Activated CD4-positive, alpha-beta T cell treated with anti-CD3 and anti-CD28 coated beads, Interleukin-2, Interleukin-4, amounts not matched to agents 100 ng/mL and 50 ng/mL, durations not matched to agents 16 hours and 8 hours (primary cell): ENCODE data around the gene PTGR3.

Experiments used
- DNase-seq: peaks from one replicate; pipeline ENCODE4 v3.0.0-alpha.2; 2020; ENCODE audit warnings: low spot score

The PTGR3 gene

DNA sequence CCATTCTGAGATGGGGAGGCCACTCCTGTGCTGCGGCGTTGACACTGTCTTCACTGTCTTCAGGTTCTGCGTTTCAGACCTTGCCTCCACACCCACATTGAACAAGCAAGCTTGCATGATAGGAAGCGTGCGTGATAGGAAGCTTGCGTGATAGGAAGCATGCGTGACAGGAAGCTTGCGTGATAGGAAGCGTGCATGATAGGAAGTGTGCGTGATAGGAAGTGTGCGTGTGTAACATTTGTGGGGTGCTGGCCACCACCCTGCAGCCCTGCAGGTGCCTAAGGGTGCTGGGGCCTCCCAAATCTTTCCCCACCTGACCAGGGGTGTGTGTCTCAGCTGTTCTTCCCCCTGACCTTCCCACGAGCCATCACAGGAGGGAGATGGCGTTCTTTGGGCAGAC lies 27.0 kb upstream of the PTGR3 start:
- DNase-seq: no peak

DNA sequence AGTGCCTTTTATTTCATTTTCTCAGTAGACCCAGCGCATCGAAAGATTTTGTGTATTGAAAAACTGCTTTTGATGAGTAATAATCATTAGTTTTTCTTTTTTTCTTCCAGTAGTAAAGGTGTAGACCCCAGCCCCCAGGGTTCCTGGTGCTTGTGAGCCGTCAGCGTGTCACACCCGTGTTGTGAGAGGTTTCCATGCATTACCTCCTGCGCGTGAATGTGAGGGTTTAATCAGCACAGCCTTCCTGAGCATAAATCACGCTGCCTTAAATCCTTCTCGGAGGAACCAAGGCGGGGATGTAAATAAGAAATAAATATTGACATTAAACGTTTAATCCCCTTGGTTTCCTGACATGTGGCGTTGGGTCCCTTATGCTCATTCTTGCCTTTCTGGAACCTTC lies 26.0 kb upstream of the PTGR3 start:
- DNase-seq: no peak

DNA sequence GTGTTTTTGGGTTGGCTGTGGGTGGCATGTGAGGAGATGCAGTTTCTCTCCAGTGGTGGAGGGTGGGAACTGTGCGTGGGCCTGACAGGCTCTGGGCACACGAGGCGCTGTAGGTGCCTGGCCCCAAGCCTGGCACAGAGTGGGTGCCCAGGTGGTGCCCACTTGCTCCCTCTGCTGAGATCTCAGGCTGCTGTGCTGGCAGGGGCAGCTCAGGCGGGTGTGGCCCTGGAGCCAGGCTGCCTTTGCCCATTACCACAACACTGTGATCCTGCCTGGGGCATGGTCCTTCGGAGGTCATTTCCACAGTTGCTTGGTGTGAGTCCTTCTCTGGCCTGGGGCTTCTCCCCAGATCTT lies 22.1 kb upstream of the PTGR3 start:
- DNase-seq: no peak

DNA sequence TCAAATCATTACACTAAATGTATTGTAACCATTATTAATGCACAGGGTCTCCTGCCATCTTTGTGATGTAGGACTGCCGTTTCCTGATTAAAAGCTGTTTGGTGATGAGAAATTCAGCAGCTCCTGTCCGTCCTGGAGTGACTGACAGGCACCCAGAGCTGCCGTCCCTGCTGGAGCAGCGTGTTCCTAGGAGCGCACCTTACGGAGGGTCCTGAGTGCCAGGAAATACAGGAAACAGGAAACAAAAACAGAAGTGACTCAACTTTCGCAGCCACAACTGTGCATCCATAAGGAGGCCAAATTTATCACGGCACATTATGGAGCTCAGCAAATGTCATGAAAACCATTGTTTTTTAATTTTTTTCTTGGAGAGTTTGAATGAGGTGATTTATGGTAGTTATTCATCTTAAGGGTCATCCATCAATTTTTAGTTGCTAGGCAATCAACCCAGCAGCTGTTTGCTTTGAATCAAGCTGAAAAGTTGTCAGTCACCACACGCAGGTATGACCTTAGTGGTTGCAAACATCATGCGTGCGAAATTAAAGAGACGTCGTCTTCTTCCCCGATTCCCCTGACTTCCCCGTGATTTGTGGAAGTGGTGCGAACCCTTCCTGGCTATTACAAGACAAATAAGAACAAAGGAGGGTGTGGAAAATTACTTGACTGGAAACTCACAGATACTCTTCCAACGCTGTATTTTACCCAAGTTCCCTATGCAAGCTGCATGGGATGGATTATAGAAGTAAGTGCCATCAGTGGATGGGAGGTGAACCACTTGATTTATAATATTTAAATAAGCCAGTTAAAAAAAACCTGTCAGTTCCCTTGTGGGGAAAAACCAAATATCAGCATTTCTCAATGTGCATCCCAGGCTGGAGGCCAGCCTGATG lies 21.5 kb upstream of the PTGR3 start:
- no peak for DNase-seq

DNA sequence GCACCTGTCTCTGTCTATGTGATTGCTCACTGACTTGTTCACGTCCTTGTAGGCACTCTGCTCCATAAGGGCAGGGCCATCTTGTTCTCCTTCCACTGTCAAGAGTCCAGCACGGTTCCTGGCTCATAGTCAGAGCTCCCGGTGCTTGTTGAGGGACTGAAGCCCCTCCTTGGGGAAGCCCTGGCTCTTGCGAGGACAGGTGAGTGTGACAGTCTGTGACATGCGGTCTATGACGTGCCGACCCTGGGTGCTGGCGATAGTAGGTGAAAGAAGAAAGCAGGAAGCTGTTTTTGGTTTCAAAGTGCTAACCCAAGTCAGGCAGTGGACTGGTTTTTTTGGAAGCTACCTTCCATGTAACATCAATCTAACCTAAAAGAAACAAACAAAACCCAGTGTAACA lies 20.5 kb upstream of the PTGR3 start:
- no peak for DNase-seq

DNA sequence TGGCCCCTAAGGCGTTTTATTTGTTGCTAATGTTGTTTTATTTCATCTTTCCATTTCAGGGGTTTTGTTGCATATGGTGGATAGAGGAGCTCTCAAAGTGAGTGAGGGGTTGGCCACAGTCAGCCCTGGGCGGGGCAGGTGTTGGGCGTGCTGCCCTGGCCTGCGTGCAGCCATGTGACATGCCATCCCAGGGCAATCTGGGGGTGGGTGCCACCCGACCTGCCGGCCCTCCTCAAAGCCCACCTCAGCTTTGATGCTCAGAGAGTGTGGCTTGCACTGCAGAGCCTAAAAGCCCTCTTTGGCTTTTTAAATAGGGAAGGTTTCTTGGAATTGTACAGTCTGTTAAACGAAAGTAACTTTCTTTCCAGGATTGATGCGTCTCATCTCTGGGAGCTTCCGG lies 20.0 kb upstream of the PTGR3 start:
- no peak for DNase-seq

DNA sequence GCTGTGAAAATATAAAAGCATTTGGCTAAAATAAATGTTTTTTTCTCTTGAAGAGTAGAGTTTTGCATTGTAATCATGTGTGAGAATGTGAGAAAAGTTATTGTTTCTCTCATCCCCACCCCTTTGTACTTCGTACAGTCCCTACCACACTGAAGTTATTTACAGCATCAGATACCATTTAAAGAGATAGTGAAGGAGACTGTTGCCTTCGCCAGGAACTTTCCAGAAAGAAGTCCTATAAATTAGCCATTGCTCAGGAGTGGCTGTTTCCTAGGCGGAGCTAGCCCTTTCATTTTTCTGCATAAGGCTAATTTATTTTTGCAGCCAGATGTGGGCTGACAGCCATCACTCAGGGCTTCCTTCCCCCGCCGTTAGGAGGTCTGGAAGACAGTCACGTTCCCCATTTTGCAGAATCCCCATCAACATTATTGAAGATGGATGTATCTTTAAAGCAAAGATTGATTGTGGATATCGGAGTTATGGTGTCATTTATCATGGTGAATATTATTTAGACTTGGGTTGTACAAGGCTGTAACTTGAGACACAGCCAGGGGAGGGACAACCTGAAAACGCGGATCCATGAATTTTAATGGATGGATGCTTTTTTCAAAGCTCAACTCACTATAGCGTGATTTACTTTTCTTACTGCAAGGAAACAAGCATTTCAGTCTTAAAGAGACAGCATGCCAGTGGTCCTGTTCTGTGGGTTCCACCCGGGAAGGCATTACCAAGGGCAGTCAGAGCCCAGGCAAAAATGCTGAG lies 18.8 kb upstream of the PTGR3 start:
- no peak for DNase-seq

DNA sequence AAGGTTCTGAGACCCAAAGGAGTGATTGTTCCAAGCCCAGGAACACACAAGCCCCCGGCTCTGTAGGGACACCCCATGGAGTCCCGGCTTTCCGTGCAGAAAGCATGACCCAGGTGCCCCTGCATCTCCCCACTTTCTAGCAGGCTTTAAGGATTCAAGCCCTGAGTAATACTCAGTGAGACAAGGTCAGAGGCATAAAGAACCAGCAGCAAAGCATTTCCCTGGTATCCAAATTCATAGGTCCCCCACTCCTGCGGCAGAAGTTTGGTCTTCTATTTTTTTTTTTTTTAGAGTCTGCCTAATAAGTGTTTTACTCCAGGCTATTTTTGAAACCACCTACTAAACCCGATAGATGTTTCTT lies 18.0 kb upstream of the PTGR3 start:
- DNase-seq: no peak

DNA sequence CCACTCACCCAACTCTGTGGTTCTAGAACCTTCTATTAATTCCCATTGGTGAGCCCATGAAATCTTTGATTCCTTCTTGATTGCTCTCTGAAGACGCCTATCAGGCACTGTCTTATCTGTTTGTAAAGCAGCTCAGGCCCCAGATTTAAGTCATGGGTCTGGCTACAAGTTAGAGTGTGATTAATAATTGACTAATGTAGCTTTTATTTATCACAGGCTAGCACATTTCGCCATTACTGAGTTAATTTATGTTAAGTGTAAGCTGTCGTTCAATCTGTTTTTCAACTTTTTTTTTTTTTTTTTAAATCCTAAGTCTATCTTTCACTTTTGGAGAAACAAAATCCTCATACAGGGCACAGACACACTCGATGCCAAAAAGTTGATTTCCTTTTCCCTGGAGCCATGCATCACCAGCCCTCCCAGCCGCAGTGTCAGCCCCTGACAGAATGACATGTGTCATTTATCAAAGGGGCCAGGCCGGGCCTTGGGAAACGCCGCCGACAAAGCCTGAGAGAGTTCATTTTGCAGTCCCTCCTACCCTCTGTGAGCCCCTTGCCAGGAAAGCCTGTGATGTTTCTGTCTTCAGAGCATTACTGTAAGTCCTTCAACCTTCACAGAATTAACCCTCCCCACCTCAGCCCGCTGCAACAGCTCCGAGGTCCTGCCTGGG lies 17.5 kb upstream of the PTGR3 start:
- no peak for DNase-seq

DNA sequence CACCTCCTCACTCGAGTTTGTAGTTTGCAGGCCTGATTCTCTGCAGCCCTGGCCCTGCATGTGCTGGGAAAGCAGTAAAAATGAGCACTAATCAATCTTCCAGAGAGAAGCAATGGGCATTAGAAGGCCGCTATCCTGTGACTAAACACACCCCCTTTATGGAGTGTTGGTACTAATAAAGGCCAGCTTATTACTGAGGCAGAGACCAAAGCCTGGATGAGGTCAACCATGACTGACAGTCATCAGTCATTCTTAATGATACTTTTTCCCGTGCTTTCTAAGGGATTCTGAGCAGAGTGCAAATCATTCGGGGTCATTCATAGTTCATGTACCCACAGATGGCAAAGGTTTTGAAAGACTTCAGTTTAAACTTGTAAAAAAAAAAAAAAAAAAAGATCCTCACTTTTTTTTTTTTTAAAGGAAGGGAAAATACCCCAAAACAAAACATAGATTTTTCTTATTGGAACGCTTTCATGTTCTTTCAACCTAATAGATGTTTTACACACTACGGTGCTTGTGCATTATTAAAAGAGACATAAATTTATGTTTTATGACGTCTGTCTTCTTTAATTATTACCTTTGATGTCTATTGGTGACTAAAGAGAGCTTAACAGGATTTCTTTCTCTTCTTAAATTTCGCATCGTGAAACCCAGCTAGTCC lies 14.9 kb upstream of the PTGR3 start:
- DNase-seq: no peak

DNA sequence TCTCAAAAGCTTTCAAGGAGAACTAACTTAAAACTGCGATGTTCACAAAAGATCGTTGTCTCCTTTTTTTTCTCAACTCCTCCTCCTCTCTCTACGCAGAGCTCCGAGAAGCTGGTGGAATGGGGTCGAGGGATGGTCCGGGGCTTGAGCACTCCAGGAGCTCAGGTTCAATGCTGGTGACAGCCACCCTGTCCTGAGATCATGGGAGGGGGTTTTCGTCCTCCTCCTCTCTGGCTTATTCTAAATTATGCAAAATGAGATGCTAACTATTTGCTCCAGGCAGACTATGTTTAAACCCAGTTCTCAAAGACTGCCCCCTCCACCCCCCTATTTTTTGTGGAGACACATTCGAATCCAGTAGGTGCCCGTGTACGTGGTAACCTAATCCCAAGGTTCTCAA lies 13.5 kb upstream of the PTGR3 start:
- no peak for DNase-seq

DNA sequence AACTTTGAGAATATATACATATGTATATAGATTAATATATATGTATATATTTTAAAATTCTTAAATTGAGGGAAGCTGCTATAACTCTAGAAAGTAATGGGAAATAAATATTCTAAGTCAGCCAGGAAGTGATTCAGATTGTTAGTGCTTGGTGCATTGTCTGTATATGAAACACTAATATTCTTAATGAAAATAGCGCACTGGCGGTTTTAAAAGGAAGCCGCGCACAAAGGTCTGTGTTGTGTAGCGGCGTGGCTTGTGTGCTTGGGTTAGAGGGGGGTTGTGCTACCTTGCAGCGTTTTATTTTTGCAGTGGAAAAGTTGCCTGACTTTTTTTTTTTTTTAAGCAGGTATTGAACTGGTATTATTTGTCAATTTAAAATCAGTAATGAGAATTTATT lies 13.0 kb upstream of the PTGR3 start:
- DNase-seq: no peak

DNA sequence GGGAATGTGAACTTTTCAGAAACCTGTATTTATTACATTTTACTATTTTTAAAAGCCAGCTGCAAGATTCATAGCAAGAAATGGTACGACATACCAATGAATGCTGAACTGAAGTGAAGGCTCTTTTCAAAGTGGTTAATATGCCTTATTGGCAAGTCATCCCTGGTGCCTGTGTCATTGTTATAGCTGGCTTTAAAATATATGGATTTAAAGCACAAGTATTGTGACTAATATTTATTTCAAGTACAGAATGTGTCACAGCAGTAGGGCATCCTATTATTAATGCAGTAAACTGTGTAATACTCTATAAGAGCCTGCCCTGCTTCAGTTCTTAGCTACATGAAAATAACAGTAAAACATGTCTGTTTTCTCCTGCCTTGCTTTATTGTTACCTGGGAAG lies 12.5 kb upstream of the PTGR3 start:
- no peak for DNase-seq

DNA sequence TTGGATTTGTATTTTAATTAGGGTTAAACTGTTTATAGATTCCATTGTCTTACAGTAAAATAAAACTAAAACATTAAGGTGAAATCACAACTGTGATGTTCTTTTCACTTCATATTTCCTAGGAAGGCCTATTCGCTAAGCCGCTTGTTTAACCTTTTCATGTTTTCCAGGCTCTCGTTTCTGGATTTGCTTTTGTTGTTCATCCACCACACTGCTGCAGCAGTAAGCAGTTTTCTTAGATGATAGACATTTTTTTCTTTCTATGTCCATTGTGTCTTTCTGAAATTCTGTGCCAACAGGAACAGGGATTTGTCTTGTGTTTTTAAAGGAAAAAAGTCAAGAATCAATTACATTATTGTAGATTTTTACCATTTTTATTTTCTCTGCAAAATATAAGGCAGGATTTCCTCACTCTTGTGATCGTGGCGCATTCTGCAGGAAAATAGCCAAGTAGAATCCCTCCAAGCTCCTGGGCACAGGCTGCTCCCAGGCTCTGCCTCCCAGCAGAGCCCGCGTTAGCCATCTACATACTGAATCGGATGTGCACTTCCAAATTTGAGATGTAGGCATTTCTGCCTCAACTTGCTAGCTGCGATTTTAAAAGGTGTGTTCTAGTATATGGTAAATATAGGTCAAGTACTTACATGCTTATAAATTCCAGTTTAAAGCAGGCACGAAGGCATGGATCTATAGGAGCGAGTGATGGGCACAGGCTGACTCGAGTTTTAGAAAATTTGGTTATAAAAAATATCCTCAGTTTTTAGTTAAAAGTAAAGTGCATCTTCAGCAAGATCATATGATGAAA lies 11.8 kb upstream of the PTGR3 start:
- no peak for DNase-seq

DNA sequence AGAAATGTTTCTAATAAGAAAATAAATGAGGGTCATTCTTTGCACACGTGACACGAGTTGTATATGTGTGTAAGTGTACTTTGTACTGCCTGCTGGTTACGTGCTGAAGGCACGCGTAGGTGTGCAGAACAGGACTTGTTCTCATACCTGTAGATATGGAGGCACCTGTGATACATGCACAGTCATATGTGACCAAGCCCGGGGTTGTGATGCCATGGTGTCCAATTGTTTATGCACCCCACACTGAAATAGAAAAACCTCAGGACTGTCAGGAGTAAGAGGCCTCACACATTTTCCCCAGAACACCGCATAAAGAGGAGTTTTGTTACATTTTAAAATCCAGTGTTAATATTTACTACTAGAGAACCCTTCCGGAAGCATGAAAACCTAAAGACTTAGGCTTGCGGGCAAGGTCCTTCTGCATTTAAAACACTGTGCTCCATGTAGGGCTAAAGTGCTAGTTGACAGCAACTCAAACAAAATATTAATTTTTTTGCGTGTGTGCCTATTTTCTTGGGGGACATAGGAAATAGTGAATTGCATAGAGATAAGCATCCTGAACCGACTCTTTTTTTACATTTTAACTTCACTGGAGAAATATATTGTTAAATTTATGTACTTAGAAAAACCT lies 10.9 kb upstream of the PTGR3 start:
- DNase-seq: no peak

DNA sequence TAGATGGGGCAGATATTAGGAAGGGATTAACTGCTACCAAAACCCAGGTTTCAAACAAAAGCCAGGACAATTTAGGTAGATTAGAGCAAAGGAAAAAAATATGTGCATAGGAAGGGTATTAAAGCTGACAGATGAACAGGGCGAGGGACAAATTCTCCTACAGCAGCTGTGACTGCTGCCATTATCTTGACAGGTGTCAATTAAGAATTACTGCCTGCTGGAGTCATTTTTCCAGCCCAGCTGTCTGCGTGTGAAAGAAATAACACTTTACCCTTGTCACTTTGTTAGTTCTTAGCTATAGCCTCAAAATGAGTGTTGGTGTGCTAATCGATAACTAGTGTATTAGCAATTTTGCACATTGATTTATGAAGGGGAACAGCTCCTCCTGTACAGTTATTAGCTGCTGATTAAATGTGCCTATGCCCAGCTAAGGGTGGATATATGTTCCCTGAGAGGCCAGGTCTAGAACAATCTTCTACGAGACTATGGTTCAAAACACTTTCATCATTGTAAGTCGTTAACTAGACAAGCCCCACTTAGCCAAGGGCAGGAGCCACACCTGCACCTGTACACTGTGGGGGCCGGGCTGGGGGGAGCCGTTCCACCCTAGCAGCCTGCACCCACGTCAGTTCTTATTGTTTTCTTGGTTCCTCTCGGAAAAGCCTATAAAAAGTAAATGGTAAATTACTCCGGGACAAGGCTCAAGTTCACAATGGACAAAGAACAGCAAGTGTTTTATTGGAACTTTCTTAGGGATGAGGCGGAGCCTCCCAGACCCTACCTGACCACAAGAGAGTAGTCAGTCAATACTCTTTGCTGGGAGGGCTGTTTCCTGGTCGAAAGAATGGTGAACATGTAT lies 9.4 kb upstream of the PTGR3 start:
- DNase-seq: no peak

DNA sequence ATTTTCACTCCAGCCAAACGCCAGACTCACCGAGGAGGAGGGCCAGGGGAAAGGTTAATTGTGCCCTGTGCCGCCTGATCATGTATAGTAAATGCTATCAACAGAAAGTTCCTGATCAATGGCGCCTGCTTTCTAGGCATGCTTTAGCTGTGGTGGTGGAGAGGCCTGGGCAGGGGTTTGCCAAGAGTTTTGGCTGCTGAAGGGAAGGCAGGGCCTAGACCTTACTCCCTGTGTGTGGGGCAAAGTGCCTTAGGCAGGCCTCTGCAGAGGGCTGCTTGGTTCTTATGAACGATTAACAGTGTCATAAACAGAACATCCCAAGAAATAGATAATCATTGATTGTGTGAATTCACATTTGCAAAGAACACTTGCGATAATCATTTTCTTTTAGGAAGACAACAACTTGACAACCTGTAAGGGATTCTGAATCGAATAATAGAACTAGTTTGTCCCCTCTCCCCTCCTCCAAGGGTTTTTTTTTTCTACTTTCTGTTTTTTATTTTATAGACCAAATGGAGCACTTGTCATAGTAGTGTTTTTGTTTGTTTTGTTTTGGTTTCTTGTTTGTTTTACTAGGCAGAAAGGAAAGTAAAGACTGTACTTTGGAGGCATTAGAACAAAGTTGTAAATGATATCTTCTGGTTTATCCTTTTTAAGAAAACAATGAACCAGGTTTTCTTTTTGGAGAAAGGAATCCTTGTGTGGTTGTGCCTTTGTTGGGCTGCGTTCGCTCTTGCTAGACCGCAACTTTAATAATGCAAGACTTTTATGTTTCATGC lies 8.2 kb upstream of the PTGR3 start:
- no peak for DNase-seq

DNA sequence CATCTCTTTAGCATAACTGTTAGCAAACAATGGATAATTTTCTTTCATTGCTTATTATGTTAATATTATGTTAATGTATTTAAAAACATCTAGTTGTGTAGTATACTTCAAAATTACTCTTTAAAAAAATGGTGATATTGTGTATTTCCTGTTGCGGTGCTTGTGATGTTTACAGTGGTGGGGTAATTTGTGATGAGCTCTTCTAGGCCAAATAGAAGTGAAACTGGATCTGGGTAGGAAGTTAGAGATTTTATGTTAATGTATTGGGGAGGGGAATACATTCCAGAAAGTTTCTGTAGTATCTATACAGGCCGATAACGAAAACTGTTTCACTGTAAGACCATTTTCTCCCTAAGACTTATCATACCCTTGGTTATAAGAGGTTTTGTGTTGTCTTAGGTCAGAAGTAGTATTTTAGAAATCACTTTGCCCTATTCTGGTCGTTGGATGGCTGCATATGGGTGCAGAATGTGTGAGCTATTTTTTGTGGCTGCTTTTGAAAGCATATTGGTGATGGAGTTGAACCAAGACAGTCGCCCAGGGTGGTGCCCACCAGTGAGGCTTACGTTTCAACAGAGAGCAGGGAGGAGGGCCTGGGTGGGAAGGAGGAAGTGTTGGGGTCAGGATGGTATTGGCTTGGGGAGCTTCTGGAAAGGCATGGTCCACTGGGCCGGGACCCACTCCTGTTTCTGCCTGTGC lies 7.4 kb upstream of the PTGR3 start:
- DNase-seq: no peak

DNA sequence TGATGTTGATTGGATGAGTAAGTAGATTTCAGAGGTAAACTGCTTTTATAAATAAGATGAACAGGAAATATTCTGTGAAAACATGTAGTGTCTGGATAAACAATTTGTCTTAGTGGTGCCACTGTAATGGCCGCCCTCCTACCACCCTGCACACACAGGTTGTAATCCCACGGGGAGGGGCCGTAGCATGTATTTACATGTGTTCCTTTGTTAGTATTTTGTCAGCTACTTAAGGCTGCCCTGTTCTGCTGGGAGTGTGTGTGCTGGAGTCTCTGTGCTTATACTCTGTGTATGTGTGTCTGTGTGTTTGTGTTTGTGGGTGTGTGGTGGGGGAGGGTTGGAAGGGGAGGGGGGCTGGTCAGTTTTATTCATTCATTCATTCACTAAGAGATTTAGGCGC lies 6.7 kb upstream of the PTGR3 start:
- no peak for DNase-seq
